ENCODE data around the gene PLEKHH1. TPM values are rescaled to one million over a fixed set of nuclear protein-coding genes. Genes with fewer than 3 reads are reported as not detected.

The PLEKHH1 gene
- total and polyA plus RNA-seq, 2 experiments from 2014 or later: 12.8 to 19.5 TPM

DNA sequence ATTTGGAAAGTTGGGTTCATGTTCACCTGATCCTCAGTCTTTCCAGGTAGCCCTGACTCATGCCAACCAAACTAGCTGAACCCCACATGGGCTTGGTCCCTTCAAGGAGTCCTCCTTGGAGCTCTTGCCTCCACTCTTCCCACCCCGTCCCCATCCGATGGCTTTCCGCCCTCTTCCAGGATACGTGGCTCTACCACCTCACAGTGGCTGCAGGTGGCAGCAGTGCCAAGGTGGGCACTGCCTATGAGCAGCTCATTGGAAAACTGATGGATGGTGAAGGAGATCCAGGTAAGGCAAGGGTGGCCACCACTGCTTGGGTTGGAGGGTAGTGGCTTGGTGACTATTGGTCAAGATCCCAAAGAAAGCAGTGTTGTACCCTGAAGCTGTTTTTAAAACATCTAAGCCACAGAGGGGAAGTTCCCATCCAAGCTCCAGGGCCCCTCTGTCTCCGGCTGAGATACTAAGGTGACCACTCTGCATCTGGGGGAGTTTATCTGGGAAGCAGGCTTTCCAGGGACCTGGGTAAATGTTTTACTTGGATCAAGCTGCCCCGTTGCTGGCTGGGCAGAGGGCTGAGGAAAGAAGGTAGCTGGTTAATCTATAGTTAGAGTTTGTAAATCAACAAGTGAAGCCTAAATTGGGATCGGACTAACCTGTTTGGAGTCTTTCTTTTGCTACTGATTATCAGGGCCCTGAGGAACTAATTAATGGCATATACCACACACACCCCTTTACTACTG, 43.3 kb downstream of the PLEKHH1 start:
- Histone ChIP-seq H3K4me2 (no peak overlapping the region), H3K27me3 (no peaks in the 10 kb centered on the region), H2AFZ (no peak overlapping the region), H3K4me3 (no peak overlapping the region), H4K20me1 (ENCODE audit: insufficient read depth, poor library complexity, severe bottlenecking) (no peaks in the 10 kb centered on the region), H3K36me3 (replicated peaks; ENCODE audit: insufficient read depth, low read depth) (no peaks in the 10 kb centered on the region), H3K9me3 (ENCODE audit: low read depth) (no peaks in the 10 kb centered on the region), H3K4me1 (ENCODE audit: insufficient read depth) (peaks cover 10% of the 10 kb centered on the region), H3K79me2 (no peaks in the 10 kb centered on the region), H3K9me2 (replicated peaks; ENCODE audit: insufficient read depth) (no peaks in the 10 kb centered on the region), H3K27ac (no peak overlapping the region)
- TF ChIP-seq EZH2 (IDR thresholded peaks at IDR 0.05; ENCODE audit: borderline replicate concordance) (no peak), EZH2phosphoT487 (IDR thresholded peaks at IDR 0.05; ENCODE audit: low read depth, severe bottlenecking, unreplicated experiment) (no peak)
- TF ChIP-seq, protein P1, sequence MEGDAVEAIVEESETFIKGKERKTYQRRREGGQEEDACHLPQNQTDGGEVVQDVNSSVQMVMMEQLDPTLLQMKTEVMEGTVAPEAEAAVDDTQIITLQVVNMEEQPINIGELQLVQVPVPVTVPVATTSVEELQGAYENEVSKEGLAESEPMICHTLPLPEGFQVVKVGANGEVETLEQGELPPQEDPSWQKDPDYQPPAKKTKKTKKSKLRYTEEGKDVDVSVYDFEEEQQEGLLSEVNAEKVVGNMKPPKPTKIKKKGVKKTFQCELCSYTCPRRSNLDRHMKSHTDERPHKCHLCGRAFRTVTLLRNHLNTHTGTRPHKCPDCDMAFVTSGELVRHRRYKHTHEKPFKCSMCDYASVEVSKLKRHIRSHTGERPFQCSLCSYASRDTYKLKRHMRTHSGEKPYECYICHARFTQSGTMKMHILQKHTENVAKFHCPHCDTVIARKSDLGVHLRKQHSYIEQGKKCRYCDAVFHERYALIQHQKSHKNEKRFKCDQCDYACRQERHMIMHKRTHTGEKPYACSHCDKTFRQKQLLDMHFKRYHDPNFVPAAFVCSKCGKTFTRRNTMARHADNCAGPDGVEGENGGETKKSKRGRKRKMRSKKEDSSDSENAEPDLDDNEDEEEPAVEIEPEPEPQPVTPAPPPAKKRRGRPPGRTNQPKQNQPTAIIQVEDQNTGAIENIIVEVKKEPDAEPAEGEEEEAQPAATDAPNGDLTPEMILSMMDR (IDR thresholded peaks at IDR 0.05; ENCODE audit: poor library complexity): no peak
- DNase-seq (ENCODE audit: low spot score): no peak
- 84% methylated on average over 7 of the region's 7 CpGs for WGBS (ENCODE audit: low lambda C conversion rate, missing lambda C conversion rate)

DNA sequence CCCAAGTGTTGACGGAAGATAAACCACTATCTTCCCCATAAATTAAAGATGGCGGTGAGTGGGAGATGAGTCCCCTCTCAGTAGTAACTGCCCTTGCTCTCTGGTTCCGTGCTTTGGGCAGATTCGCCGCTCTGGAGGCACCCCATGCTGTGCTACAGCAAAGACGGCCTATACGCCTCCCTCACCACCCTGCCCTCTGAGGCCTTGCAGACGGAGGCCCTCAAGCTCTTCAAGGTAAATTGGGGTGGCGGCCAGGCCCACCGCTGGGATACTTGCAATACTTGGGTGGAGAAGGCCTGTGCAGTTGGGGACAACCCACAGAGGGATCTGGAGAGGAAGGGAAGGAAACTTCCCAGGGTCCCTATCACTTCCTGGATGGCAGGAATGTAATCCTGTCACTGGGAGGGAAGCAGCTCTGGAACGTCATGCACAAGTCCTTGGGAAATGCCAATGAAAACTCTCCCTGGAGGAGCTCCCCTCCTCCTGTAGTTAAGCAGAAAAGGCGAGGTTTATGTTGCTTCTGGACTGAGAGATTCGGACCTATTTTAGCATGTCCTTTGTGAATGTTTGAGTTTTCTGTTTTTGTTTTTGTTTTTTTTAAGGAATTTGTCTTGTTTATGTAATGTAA, 44.2 kb downstream of the PLEKHH1 start:
- no peak for TF ChIP-seq EZH2 (IDR thresholded peaks at IDR 0.05; ENCODE audit: borderline replicate concordance)
- TF ChIP-seq EZH2phosphoT487 (IDR thresholded peaks at IDR 0.05; ENCODE audit: low read depth, severe bottlenecking, unreplicated experiment): no peak
- TF ChIP-seq, protein P1 (IDR thresholded peaks at IDR 0.05; ENCODE audit: poor library complexity): no peak
- 83% methylated on average over 13 of the region's 13 CpGs for WGBS (ENCODE audit: low lambda C conversion rate, missing lambda C conversion rate)
- Histone ChIP-seq H3K4me1 (ENCODE audit: insufficient read depth) (peaks cover 15% of the 10 kb centered on the region), H3K79me2 (no peaks in the 10 kb centered on the region), H3K9me2 (replicated peaks; ENCODE audit: insufficient read depth) (no peaks in the 10 kb centered on the region), H3K4me2 (no peak overlapping the region), H2AFZ (no peak overlapping the region), H3K9me3 (ENCODE audit: low read depth) (no peaks in the 10 kb centered on the region), H4K20me1 (ENCODE audit: insufficient read depth, poor library complexity, severe bottlenecking) (no peaks in the 10 kb centered on the region), H3K4me3 (no peak overlapping the region), H3K27ac (no peak overlapping the region), H3K36me3 (replicated peaks; ENCODE audit: insufficient read depth, low read depth) (no peaks in the 10 kb centered on the region), H3K27me3 (no peaks in the 10 kb centered on the region)
- DNase-seq (ENCODE audit: low spot score): no peak

DNA sequence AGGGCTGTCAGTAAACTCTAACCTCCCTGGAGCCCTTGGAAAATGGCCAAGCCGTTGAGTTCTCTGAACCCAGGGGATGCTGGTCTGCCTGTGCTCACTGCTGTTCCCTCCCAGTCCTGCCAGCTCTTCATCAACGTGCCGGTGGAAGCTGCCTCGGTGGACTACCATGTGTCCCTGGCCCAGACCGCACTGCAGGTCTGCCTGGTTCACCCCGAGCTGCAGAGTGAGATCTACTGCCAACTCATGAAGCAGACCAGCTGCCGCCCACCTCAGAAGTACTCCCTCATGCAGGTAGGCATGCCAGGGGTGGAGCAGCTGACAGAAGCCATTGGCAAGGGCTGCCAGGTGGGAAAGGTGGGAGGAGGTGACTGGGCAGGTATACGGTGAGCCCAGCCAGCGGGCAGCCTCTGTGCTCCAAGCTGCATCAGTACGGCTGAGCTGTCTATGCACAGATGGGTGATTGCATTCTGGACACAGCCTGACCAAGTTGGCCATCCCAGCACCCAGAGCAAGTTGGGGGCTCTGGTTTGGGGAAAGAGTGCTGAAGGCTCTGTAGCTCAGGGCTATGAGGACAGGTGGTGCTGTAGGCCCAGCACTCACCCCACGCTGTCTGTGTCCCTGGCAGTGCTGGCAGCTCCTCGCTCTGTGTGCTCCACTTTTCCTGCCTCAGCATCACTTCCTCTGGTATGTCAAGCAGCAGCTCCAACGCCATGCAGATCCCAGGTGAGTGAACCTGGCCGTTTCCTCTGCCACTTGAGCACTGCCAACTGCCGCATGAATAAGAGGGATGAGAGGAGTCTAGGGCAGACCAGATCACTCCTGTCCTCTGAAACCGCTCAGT, 45.0 kb downstream of the PLEKHH1 start:
- Histone ChIP-seq H2AFZ (no peak overlapping the region), H3K27ac (no peak overlapping the region), H4K20me1 (ENCODE audit: insufficient read depth, poor library complexity, severe bottlenecking) (no peaks in the 10 kb centered on the region), H3K36me3 (replicated peaks; ENCODE audit: insufficient read depth, low read depth) (no peaks in the 10 kb centered on the region), H3K4me3 (no peak overlapping the region), H3K27me3 (no peaks in the 10 kb centered on the region), H3K79me2 (no peaks in the 10 kb centered on the region), H3K9me3 (ENCODE audit: low read depth) (no peaks in the 10 kb centered on the region), H3K4me1 (ENCODE audit: insufficient read depth) (peaks cover 15% of the 10 kb centered on the region), H3K9me2 (replicated peaks; ENCODE audit: insufficient read depth) (no peaks in the 10 kb centered on the region), H3K4me2 (no peak overlapping the region)
- WGBS (ENCODE audit: low lambda C conversion rate, missing lambda C conversion rate): 95% methylated on average over 15 of the region's 16 CpGs
- DNase-seq (ENCODE audit: low spot score): no peak
- TF ChIP-seq EZH2 (IDR thresholded peaks at IDR 0.05; ENCODE audit: borderline replicate concordance): no peak
- no peak for TF ChIP-seq EZH2phosphoT487 (IDR thresholded peaks at IDR 0.05; ENCODE audit: low read depth, severe bottlenecking, unreplicated experiment)
- TF ChIP-seq, protein P1 (IDR thresholded peaks at IDR 0.05; ENCODE audit: poor library complexity): no peak
